Measurements from ENCODE around the gene VPS13A. TPM values are rescaled to one million over a fixed set of nuclear protein-coding genes. Genes with fewer than 3 reads are reported as not detected.

Gene VPS13A
- polyA plus RNA-seq, 1 donor from 2014 or later, result 20.6 TPM

DNA sequence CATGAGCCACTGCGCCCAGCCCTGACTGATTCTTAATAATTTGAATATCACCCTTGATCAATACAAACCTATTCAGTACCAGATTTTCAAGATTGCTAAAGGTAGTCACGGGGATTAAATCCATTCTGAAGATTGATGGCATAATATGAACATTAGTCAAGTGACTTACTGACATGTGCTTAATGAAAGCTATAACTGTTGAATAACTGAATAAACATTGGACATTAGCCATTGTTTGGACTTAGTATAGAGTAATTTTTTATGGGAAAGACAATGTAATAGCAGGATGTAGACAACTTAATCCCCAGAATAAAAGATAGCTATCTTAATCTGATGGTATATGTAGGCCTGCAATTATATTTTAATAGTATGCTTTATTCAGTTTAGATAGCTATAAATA lies 35.0 kb upstream of the VPS13A start:
- Histone ChIP-seq H3K9me2 (ENCODE audit: insufficient read depth, low read length) (no peaks in the 10 kb centered on the region), H4K20me1 (ENCODE audit: insufficient read depth) (no peaks in the 10 kb centered on the region), H3K4me2 (ENCODE audit: low read length) (no peak overlapping the region), H3K79me2 (replicated peaks; ENCODE audit: insufficient read depth, low read length) (no peaks in the 10 kb centered on the region), H2AFZ (ENCODE audit: low read depth, low read length) (no peak overlapping the region), H3K27me3 (ENCODE audit: insufficient read depth, low read depth, low read length) (no peaks in the 10 kb centered on the region), H3K27ac (ENCODE audit: low read length) (no peak overlapping the region), H3K9ac (ENCODE audit: low read length) (no peak overlapping the region), H3F3A (ENCODE audit: insufficient read depth, low read length, poor library complexity, severe bottlenecking) (no peaks in the 10 kb centered on the region), H3K4me3 (ENCODE audit: low read length) (no peak overlapping the region), H3K9me3 (ENCODE audit: low read length) (no peaks in the 10 kb centered on the region), H3K36me3 (ENCODE audit: insufficient read depth, low read length) (no peaks in the 10 kb centered on the region)
- TF ChIP-seq REST (IDR thresholded peaks at IDR 0.05; ENCODE audit: borderline replicate concordance), result no peak
- no peak for TF ChIP-seq EP300 (conservative IDR thresholded peaks at IDR 0.05; ENCODE audit: poor library complexity, severe bottlenecking)

DNA sequence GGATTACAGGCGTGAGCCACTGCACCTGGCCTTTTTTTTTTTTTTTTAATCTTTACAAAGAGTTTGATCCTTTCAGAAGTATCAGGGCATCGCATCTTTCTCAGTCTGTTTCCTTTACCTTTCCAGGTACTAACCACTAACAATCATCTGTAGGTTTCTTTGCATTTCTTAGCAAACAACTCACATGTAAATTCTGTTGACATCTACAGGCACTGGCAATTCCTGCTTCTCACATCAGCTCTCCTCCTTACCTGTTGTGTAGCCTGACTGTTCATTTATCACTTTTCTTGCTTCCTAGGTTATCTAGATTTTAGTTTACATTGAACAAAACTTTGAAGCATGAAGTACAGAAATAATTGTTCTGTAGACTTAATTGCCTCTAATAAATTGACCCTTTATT lies 27.5 kb upstream of the VPS13A start:
- H3K9ac ChIP-seq (ENCODE audit: low read length), result no peak overlapping the region
- H2AFZ ChIP-seq (ENCODE audit: low read depth, low read length), result no peak overlapping the region
- no peaks in the 10 kb centered on the region for H3K9me3 ChIP-seq (ENCODE audit: low read length)
- H3K4me2 ChIP-seq (ENCODE audit: low read length), result no peak overlapping the region
- TF ChIP-seq CTCF (IDR thresholded peaks at IDR 0.05; ENCODE audit: poor library complexity, severe bottlenecking) (no peak), EP300 (conservative IDR thresholded peaks at IDR 0.05; ENCODE audit: poor library complexity, severe bottlenecking) (no peak)
- H3K36me3 ChIP-seq (ENCODE audit: insufficient read depth, low read length), result no peaks in the 10 kb centered on the region
- no peak overlapping the region for H3K27ac ChIP-seq (ENCODE audit: low read length)
- H3K27me3 ChIP-seq (ENCODE audit: insufficient read depth, low read depth, low read length), result no peaks in the 10 kb centered on the region
- no peak overlapping the region for H3K4me3 ChIP-seq (ENCODE audit: low read length)
- no peaks in the 10 kb centered on the region for H3F3A ChIP-seq (ENCODE audit: insufficient read depth, low read length, poor library complexity, severe bottlenecking)
- H3K9me2 ChIP-seq (ENCODE audit: insufficient read depth, low read length), result no peaks in the 10 kb centered on the region
- H4K20me1 ChIP-seq (ENCODE audit: insufficient read depth), result no peaks in the 10 kb centered on the region
- H3K79me2 ChIP-seq (replicated peaks; ENCODE audit: insufficient read depth, low read length), result no peaks in the 10 kb centered on the region

DNA sequence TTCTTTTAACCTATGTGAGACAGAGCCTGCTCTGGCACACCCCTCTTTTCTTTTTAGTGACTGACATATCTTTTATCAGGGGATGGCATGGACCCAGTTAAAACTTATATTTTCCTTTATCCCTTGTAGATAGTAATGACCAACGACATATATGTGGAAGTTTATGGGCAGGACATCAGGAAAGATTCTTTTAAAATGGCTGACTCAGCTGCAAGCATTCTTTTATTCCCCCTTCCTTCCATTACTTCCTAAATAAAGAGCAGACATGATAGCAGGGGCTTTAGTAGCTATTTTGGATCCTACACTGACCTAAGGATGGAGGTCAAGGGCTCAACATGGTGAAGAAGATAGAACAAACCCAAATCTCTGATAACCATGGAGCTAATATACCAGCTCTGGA lies 25.0 kb upstream of the VPS13A start:
- no peak overlapping the region for H2AFZ ChIP-seq (ENCODE audit: low read depth, low read length)
- H3F3A ChIP-seq (ENCODE audit: insufficient read depth, low read length, poor library complexity, severe bottlenecking), result no peaks in the 10 kb centered on the region
- H3K36me3 ChIP-seq (ENCODE audit: insufficient read depth, low read length), result no peaks in the 10 kb centered on the region
- H3K79me2 ChIP-seq (replicated peaks; ENCODE audit: insufficient read depth, low read length), result no peaks in the 10 kb centered on the region
- H3K9me2 ChIP-seq (ENCODE audit: insufficient read depth, low read length), result no peaks in the 10 kb centered on the region
- H3K4me3 ChIP-seq (ENCODE audit: low read length), result no peak overlapping the region
- H4K20me1 ChIP-seq (ENCODE audit: insufficient read depth), result no peaks in the 10 kb centered on the region
- no peak overlapping the region for H3K27ac ChIP-seq (ENCODE audit: low read length)
- no peak overlapping the region for H3K4me2 ChIP-seq (ENCODE audit: low read length)
- no peaks in the 10 kb centered on the region for H3K27me3 ChIP-seq (ENCODE audit: insufficient read depth, low read depth, low read length)
- no peak for TF ChIP-seq POLR2AphosphoS5 (IDR thresholded peaks at IDR 0.05)
- no peak for TF ChIP-seq TAF1 (IDR thresholded peaks at IDR 0.05; ENCODE audit: low read depth)
- no peak for TF ChIP-seq EZH2 (IDR thresholded peaks at IDR 0.05; ENCODE audit: borderline replicate concordance, insufficient read depth, low read length, poor library complexity, severe bottlenecking)
- no peak for TF ChIP-seq RAD21 (conservative IDR thresholded peaks at IDR 0.05)
- no peak for TF ChIP-seq REST (IDR thresholded peaks at IDR 0.05; ENCODE audit: borderline replicate concordance)
- no peak for TF ChIP-seq SMC3 (conservative IDR thresholded peaks at IDR 0.05; ENCODE audit: poor library complexity)
- TF ChIP-seq MXI1 (conservative IDR thresholded peaks at IDR 0.05; ENCODE audit: poor library complexity, severe bottlenecking), result no peak
- TF ChIP-seq EP300 (conservative IDR thresholded peaks at IDR 0.05; ENCODE audit: poor library complexity, severe bottlenecking), result no peak
- no peak for TF ChIP-seq CTCF (IDR thresholded peaks at IDR 0.05; ENCODE audit: poor library complexity, severe bottlenecking)
- H3K9me3 ChIP-seq (ENCODE audit: low read length), result no peaks in the 10 kb centered on the region
- H3K9ac ChIP-seq (ENCODE audit: low read length), result no peak overlapping the region

Data from neural cell (in vitro differentiated cells).